Body of pancreas (tissue), 4 donors: ENCODE results near the gene KIRREL2.

Experiments used
- CTCF ChIP-seq, 7 experiments: fragments of 450-650 bp in 4 of 7; fragments of 200-600 bp in 3 of 7; sonication (generic) in 3 of 7; IDR thresholded peaks; one replicate each; pipeline ENCODE4 v1.5.1; 2016 to 2019; ENCODE audit warnings: antibody characterized with exemption in 7 of 7
- POLR2A ChIP-seq, 3 donors: fragments of 450-650 bp; IDR thresholded peaks; one replicate each; pipeline ENCODE4 v1.6.1; 2016; ENCODE audit warnings: antibody characterized with exemption in 3 of 3, mild to moderate bottlenecking in 2 of 3

- no peak for TF ChIP-seq POLR2A (IDR thresholded peaks at IDR 0.05)
- no peak for TF ChIP-seq CTCF (IDR thresholded peaks at IDR 0.05)
Observed at GRCh38 chr19:35870798-35871197, 14.1 kb downstream of the KIRREL2 start.
